ENCODE results near the gene GSN. TPM values are rescaled to one million over a fixed set of nuclear protein-coding genes. Genes with fewer than 3 reads are reported as not detected.

Gene GSN
- total RNA-seq, 2 donors from 2014 or later = 57.0 to 77.2 TPM

- Histone ChIP-seq H3K4me3 (ENCODE audit: low read length) (no peak overlapping the region), H3K9me3 (ENCODE audit: control insufficient read depth, low read length) (no peaks in the 10 kb centered on the region), H3K27ac (ENCODE audit: low read depth, low read length) (no peak overlapping the region), H3K27me3 (ENCODE audit: control insufficient read depth, insufficient read depth, low read length, poor library complexity, severe bottlenecking) (peaks cover 13% of the 10 kb centered on the region), H3K4me1 (ENCODE audit: control insufficient read depth, insufficient read depth, low read length) (peaks cover 1% of the 10 kb centered on the region), H3K36me3 (ENCODE audit: control insufficient read depth, insufficient read depth, low read length) (no peaks in the 10 kb centered on the region), H3K9ac (ENCODE audit: extremely low read depth, low read length, poor library complexity, severe bottlenecking) (no peak overlapping the region)
- DNase-seq = no peak
- WGBS, 2 experiments (ENCODE audit: insufficient coverage in 1 of 2, insufficient read length in 1 of 2) = 98 to 100% methylated on average over 1 of the region's 1 CpG
- Mint-ChIP-seq H3K27ac (no peak overlapping the region), H3K4me1 (peaks cover 18% of the 10 kb centered on the region), H3K36me3 (ENCODE audit: low read depth) (no peaks in the 10 kb centered on the region), H3K4me3 (no peak overlapping the region), H3K27me3 (ENCODE audit: insufficient read depth) (peaks cover 51% of the 10 kb centered on the region), H3K9me3 (no peaks in the 10 kb centered on the region)
- no peak for TF ChIP-seq CTCF (conservative IDR thresholded peaks at IDR 0.05)
These were observed 5.5 kb upstream of the GSN start for GRCh38 chr9:121262423-121262822.

GRCh38 chr9:121262953-121263352 lies 5.0 kb upstream of the GSN start:
- Mint-ChIP-seq H3K9me3 (no peaks in the 10 kb centered on the region), H3K4me1 (peaks cover 18% of the 10 kb centered on the region), H3K27me3 (ENCODE audit: insufficient read depth) (peaks cover 53% of the 10 kb centered on the region), H3K36me3 (ENCODE audit: low read depth) (no peaks in the 10 kb centered on the region), H3K27ac (no peak overlapping the region), H3K4me3 (no peak overlapping the region)
- H3K4me1 ChIP-seq (ENCODE audit: control insufficient read depth, insufficient read depth, low read length) = peaks cover 3% of the 10 kb centered on the region
- H3K27me3 ChIP-seq (ENCODE audit: control insufficient read depth, insufficient read depth, low read length, poor library complexity, severe bottlenecking) = peaks cover 14% of the 10 kb centered on the region
- no peak for TF ChIP-seq CTCF (conservative IDR thresholded peaks at IDR 0.05)
- no peaks in the 10 kb centered on the region for H3K36me3 ChIP-seq (ENCODE audit: control insufficient read depth, insufficient read depth, low read length)
- H3K4me3 ChIP-seq (ENCODE audit: low read length) = no peak overlapping the region
- 80 to 97% methylated on average over 2 to 4 of the region's 5 CpGs for WGBS, 2 experiments (ENCODE audit: insufficient coverage in 1 of 2, insufficient read length in 1 of 2)
- no peak overlapping the region for H3K9ac ChIP-seq (ENCODE audit: extremely low read depth, low read length, poor library complexity, severe bottlenecking)
- no peaks in the 10 kb centered on the region for H3K9me3 ChIP-seq (ENCODE audit: control insufficient read depth, low read length)
- no peak for DNase-seq
- H3K27ac ChIP-seq (ENCODE audit: low read depth, low read length) = no peak overlapping the region

- Mint-ChIP-seq H3K36me3 (ENCODE audit: low read depth) (no peaks in the 10 kb centered on the region), H3K27ac (no peak overlapping the region), H3K9me3 (no peaks in the 10 kb centered on the region), H3K4me3 (no peak overlapping the region), H3K27me3 (ENCODE audit: insufficient read depth) (peaks cover 63% of the 10 kb centered on the region), H3K4me1 (peaks cover 24% of the 10 kb centered on the region)
- 69 to 89% methylated on average over 2 to 3 of the region's 3 CpGs for WGBS, 2 experiments (ENCODE audit: insufficient coverage in 1 of 2, insufficient read length in 1 of 2)
- Histone ChIP-seq H3K27ac (ENCODE audit: low read depth, low read length) (no peak overlapping the region), H3K4me1 (ENCODE audit: control insufficient read depth, insufficient read depth, low read length) (peaks cover 12% of the 10 kb centered on the region), H3K9me3 (ENCODE audit: control insufficient read depth, low read length) (no peaks in the 10 kb centered on the region), H3K9ac (ENCODE audit: extremely low read depth, low read length, poor library complexity, severe bottlenecking) (no peak overlapping the region), H3K36me3 (ENCODE audit: control insufficient read depth, insufficient read depth, low read length) (no peaks in the 10 kb centered on the region), H3K27me3 (ENCODE audit: control insufficient read depth, insufficient read depth, low read length, poor library complexity, severe bottlenecking) (peaks cover 19% of the 10 kb centered on the region), H3K4me3 (ENCODE audit: low read length) (no peak overlapping the region)
- TF ChIP-seq CTCF (conservative IDR thresholded peaks at IDR 0.05) = no peak
- no peak for DNase-seq
These were observed 1.6 kb upstream of the GSN start for GRCh38 chr9:121266356-121266755.

Measured in endodermal cell (in vitro differentiated cells).